B cell (primary cell): Measurements from ENCODE around the gene SPRED2. TPM values are rescaled to one million over a fixed set of nuclear protein-coding genes. Genes with fewer than 3 reads are reported as not detected.
A peak's percentile ranks its signal among the peaks of the same experiment; 100 is the strongest.

ENCODE experiments used
- ATAC-seq: fragments of 200-7000 bp; cut with Tn5 transposase; one replicate; pipeline ENCODE4 v1.10.0; 2021; ENCODE audit warnings: low read depth, mild to moderate bottlenecking, moderate number of reproducible peaks, moderate library complexity
- CTCF ChIA-PET: fragments of 350-600 bp; sonication (Branson Sonifier 250); formaldehyde crosslinking; loops from one replicate; lab custom pipeline; 2021; ENCODE audit warnings: antibody characterized with exemption, inconsistent platforms; lab: Charles Lee
- POLR2A ChIA-PET: fragments of 350-600 bp; sonication (Branson Sonifier 250); formaldehyde crosslinking; loops from one replicate; lab custom pipeline; 2021; ENCODE audit warnings: antibody characterized with exemption; lab: Charles Lee
- DNase-seq: peaks from one replicate; pipeline ENCODE4 v3.0.0; 2013
- H2AFZ ChIP-seq: 2 replicates; pipeline ENCODE4 v1.6.1; 2012; ENCODE audit warnings: mild to moderate bottlenecking, low read depth, low read length; ENCODE audit not compliant: insufficient read depth, poor library complexity, severe bottlenecking
- H3K27ac ChIP-seq, 2 donors: 1 replicate in 1 of 2; 2 replicates in 1 of 2; pipeline ENCODE4 v1.5.1; 2012 to 2013; ENCODE audit warnings: low read length in 2 of 2, mild to moderate bottlenecking in 2 of 2, moderate library complexity in 1 of 2
- H3K27me3 ChIP-seq, 4 experiments: fragments of 200-600 bp in 1 of 4; sonication (generic) in 1 of 4; replicated peaks in 1 of 4; 1 replicate in 2 of 4; 2 replicates in 2 of 4; pipeline versions ENCODE4 v1.6.1 to v1.7.0; 2013 to 2016; ENCODE audit warnings: low read length in 3 of 4, mild to moderate bottlenecking in 2 of 4, mixed read lengths in 1 of 4, moderate library complexity in 1 of 4; ENCODE audit not compliant: insufficient read depth in 4 of 4, control insufficient read depth in 3 of 4; ENCODE audit errors: control extremely low read depth in 1 of 4
- H3K36me3 ChIP-seq, 2 experiments: replicated peaks in 1 of 2; 1 replicate in 1 of 2; 2 replicates in 1 of 2; pipeline versions ENCODE4 v1.6.1 to v1.7.1; 2013; ENCODE audit warnings: low read length in 1 of 2; ENCODE audit not compliant: insufficient read depth in 2 of 2, control insufficient read depth in 1 of 2; ENCODE audit errors: control extremely low read depth in 1 of 2, extremely low read depth in 1 of 2
- H3K4me1 ChIP-seq, 2 donors: fragments of 200-600 bp in 1 of 2; sonication (generic) in 1 of 2; 1 replicate in 1 of 2; 2 replicates in 1 of 2; pipeline versions ENCODE4 v1.5.1 to v1.6.1; 2013 to 2017; ENCODE audit warnings: low read length in 2 of 2; ENCODE audit not compliant: control insufficient read depth in 2 of 2, insufficient read depth in 2 of 2
- H3K4me2 ChIP-seq: replicated peaks from 2 replicates; pipeline ENCODE3; 2012; ENCODE audit warnings: mild to moderate bottlenecking, low read depth, low read length; ENCODE audit not compliant: poor library complexity, severe bottlenecking
- H3K4me3 ChIP-seq, 5 experiments: fragments of 200-600 bp in 1 of 5; sonication (generic) in 1 of 5; 1 replicate in 3 of 5; 2 replicates in 2 of 5; pipeline versions ENCODE4 v1.5.1 to v1.7.0; 2011 to 2016; ENCODE audit warnings: low read length in 4 of 5, mild to moderate bottlenecking in 4 of 5, low read depth in 2 of 5, control low read depth in 1 of 5, moderate library complexity in 1 of 5; ENCODE audit not compliant: insufficient read depth in 1 of 5; ENCODE audit errors: control extremely low read depth in 1 of 5, extremely low read depth in 1 of 5
- H3K79me2 ChIP-seq: fragments of 200-600 bp; sonication (generic); one replicate; pipeline ENCODE4 v1.6.0; 2016; ENCODE audit warnings: low read length; ENCODE audit not compliant: control insufficient read depth, insufficient read depth
- H3K9ac ChIP-seq: fragments of 200-600 bp; sonication (generic); 2 replicates; pipeline ENCODE4 v1.6.1; 2017; ENCODE audit warnings: mild to moderate bottlenecking, low read length, moderate library complexity
- H3K9me3 ChIP-seq, 3 donors: one replicate each; pipeline versions ENCODE4 v1.6.1 to v1.7.1; 2013; ENCODE audit warnings: low read length in 2 of 3; ENCODE audit not compliant: control insufficient read depth in 2 of 3, insufficient read depth in 1 of 3; ENCODE audit errors: control extremely low read depth in 1 of 3
- H4K20me1 ChIP-seq: 2 replicates; pipeline ENCODE4 v1.6.0; 2012; ENCODE audit warnings: mild to moderate bottlenecking, low read length; ENCODE audit not compliant: insufficient read depth, control insufficient read depth, poor library complexity, severe bottlenecking
- H3K27ac Mint-ChIP-seq: one replicate; pipeline ENCODE4 v1.8.0; 2021; ENCODE audit warnings: mixed read lengths
- H3K27me3 Mint-ChIP-seq: one replicate; pipeline ENCODE4 v1.8.0; 2021; ENCODE audit warnings: mixed read lengths
- H3K4me1 Mint-ChIP-seq: one replicate; pipeline ENCODE4 v1.8.0; 2021; ENCODE audit warnings: mixed read lengths
- H3K4me3 Mint-ChIP-seq: one replicate; pipeline ENCODE4 v1.8.0; 2021; ENCODE audit warnings: mixed read lengths
- H3K9me3 Mint-ChIP-seq: one replicate; pipeline ENCODE4 v1.8.0; 2022; ENCODE audit warnings: mixed read lengths; ENCODE audit not compliant: insufficient read depth
- EZH2 ChIP-seq: IDR thresholded peaks from 2 replicates; pipeline ENCODE4 v1.6.1; 2012; ENCODE audit warnings: borderline replicate concordance, low read depth, mild to moderate bottlenecking, moderate library complexity, low read length; ENCODE audit not compliant: insufficient read depth, poor library complexity, severe bottlenecking
- WGBS: methylation state at CpG from one replicate; pipeline ENCODE4 v1.1.5; 2013; ENCODE audit warnings: missing lambda C conversion rate; ENCODE audit not compliant: insufficient coverage; 5-methylcytosine and 5-hydroxymethylcytosine counted together
- intact Hi-C: fragments of 100-400 bp; cut with micrococcal nuclease; formaldehyde crosslinking; loops from one replicate; pipeline ENCODE4 v1.10.0; 2022
- polyA plus RNA-seq: library from polyadenylated mRNA; depleted of rRNA; stranded (reverse); fragments of >200 nt; gene quantifications from 2 replicates; pipeline ENCODE4 v1.2.3, GENCODE V29; 2012
- total RNA-seq, 2 donors: library from RNA; stranded (reverse); fragments of 120-200 nt in 1 of 2; gene quantifications; 1 replicate in 1 of 2; 2 replicates in 1 of 2; pipeline versions ENCODE4 v1.2.3 to v1.2.4, GENCODE V29; 2013 to 2022
- TF ChIP-seq, protein P1 (sequence below): fragments of 200-600 bp; IDR thresholded peaks from one replicate; pipeline ENCODE4 v1.8.0; 2022; ENCODE audit warnings: antibody characterized with exemption, mild to moderate bottlenecking

The SPRED2 gene
- total and polyA plus RNA-seq, 2 donors (not counting 1 experiment from before 2014, with no cell fraction given), result 0.40 to 1.3 TPM

DNA sequence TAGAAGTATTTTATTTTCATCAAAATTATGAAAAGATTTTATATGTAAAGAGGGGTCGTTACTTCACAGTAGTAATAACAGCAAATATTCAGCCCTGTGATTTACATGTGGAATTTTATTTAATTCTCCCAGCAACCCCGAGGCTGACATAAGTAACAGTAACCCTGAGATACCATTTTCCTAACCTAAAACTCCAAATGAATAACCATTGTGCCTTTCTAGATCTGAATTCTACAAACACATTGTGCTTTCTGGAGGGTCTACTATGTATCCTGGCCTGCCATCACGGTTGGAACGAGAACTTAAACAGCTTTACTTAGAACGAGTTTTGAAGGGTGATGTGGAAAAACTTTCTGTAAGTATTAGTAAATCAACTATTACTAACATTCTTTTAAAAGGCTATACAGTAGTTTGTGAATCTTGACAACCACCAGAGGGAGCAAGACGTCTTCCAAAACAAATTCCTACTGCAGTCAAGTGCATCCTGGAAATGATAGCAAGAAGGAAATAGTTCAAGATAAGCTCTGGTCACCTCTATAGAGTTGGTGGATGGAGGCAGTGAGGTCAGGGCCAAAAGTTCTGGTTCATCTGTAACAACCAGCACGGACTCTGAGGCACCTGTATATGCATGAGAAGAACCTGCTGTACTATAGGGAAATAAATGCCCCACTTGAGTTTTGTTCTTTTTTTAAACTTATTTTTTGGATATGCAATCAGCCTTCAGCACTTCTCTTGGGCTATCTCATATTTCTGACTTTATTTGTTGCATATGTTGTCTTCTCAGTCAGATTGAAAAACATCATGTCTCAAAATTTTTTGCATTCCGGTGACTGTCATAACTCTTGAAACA is 167.4 kb downstream of the SPRED2 start:
- no peaks in the 10 kb centered on the region for H3K27me3 Mint-ChIP-seq
- no CpG with 5 or more reads among the region's 8 CpGs for WGBS
- H4K20me1 ChIP-seq, result peaks cover 71% of the 10 kb centered on the region

More for the DNA sequence above, 167.4 kb downstream of the SPRED2 start:
- Histone ChIP-seq H3K27ac (no peak overlapping the region), H3K4me1 (no peaks in the 10 kb centered on the region), H3K27me3 (no peaks in the 10 kb centered on the region), H3K4me2 (no peak overlapping the region), H3K36me3 (peaks cover 22 to 77% of the 10 kb centered on the region in 2 experiments), H3K4me3 (no peak overlapping the region), H3K9me3 (no peaks in the 10 kb centered on the region), H3K79me2 (peaks cover 11% of the 10 kb centered on the region), H2AFZ (no peak overlapping the region), H3K9ac (no peak overlapping the region)
- TF ChIP-seq EZH2, result no peak
- TF ChIP-seq, protein P1, sequence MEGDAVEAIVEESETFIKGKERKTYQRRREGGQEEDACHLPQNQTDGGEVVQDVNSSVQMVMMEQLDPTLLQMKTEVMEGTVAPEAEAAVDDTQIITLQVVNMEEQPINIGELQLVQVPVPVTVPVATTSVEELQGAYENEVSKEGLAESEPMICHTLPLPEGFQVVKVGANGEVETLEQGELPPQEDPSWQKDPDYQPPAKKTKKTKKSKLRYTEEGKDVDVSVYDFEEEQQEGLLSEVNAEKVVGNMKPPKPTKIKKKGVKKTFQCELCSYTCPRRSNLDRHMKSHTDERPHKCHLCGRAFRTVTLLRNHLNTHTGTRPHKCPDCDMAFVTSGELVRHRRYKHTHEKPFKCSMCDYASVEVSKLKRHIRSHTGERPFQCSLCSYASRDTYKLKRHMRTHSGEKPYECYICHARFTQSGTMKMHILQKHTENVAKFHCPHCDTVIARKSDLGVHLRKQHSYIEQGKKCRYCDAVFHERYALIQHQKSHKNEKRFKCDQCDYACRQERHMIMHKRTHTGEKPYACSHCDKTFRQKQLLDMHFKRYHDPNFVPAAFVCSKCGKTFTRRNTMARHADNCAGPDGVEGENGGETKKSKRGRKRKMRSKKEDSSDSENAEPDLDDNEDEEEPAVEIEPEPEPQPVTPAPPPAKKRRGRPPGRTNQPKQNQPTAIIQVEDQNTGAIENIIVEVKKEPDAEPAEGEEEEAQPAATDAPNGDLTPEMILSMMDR, result peak; percentile 82
- Mint-ChIP-seq H3K27ac (no peak overlapping the region), H3K4me1 (peaks cover 2% of the 10 kb centered on the region), H3K9me3 (no peaks in the 10 kb centered on the region), H3K4me3 (no peak overlapping the region)
- ATAC-seq, result no peak
- DNase-seq, result peak; percentile 62
- ChIA-PET POLR2A (no interaction called here), CTCF (interaction anchor here (1.4 to 3.8 kb wide), 6 partner anchors 11 to 309 kb away, joined by 3 to 17 read pairs (median 7); no protein-coding TSS in a partner anchor)
- intact Hi-C loops, result loop anchor here (1.0 to 5.0 kb wide), 3 partner anchors 167 to 308 kb away; partner anchors contain the start of gene SPRED2
